HL-60 (cell line): ENCODE measurements around the gene GKN1.

Experiments used
- POLR2AphosphoS5 ChIP-seq: IDR thresholded peaks from 2 replicates; pipeline ENCODE4 v1.6.1; 2012; ENCODE audit warnings: low read depth
- SPI1 ChIP-seq: IDR thresholded peaks from 2 replicates; pipeline ENCODE4 v1.6.1; 2012; ENCODE audit warnings: low read depth, mild to moderate bottlenecking, borderline replicate concordance
- TF ChIP-seq, protein P1 (sequence below): IDR thresholded peaks from one replicate; pipeline ENCODE4 v1.5.1; 2011; ENCODE audit warnings: low read length, control low read depth, inconsistent platforms; ENCODE audit not compliant: insufficient read depth
- TF ChIP-seq, protein P2 (sequence below): IDR thresholded peaks from 2 replicates; pipeline ENCODE4 v1.6.1; 2012; ENCODE audit warnings: low read depth; ENCODE audit not compliant: insufficient replicate concordance

DNA sequence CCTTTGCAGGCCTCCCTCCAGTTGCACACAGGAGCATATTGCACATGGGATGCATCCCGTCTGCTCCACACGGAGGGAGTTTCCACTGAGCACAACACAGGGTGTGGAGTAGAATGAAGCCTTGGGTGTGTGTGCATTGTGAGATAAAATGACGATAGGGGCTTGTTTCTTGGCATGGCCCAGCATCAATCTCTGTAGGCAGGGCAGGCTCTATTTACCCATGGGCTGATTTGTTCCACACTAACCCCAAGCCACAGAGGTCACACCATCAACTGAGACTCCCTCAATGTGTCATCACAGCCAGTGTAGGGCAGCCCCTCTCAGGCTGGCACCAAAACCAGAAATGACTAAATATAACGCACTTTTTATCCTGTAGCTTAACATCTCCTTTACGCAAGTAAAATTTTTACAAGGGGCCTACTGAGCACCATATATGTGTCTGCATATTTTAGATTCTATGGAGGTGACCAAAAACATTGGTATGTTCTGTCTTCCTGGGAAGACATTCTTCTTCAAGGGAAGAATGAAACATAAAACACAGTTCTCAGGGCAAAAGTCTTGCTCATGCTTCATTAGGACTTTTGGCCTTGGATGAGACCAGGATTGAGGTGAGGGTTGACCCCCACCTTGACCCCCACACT is 2.7 kb upstream of the GKN1 start:
- TF ChIP-seq, protein P1, sequence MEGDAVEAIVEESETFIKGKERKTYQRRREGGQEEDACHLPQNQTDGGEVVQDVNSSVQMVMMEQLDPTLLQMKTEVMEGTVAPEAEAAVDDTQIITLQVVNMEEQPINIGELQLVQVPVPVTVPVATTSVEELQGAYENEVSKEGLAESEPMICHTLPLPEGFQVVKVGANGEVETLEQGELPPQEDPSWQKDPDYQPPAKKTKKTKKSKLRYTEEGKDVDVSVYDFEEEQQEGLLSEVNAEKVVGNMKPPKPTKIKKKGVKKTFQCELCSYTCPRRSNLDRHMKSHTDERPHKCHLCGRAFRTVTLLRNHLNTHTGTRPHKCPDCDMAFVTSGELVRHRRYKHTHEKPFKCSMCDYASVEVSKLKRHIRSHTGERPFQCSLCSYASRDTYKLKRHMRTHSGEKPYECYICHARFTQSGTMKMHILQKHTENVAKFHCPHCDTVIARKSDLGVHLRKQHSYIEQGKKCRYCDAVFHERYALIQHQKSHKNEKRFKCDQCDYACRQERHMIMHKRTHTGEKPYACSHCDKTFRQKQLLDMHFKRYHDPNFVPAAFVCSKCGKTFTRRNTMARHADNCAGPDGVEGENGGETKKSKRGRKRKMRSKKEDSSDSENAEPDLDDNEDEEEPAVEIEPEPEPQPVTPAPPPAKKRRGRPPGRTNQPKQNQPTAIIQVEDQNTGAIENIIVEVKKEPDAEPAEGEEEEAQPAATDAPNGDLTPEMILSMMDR, result no peak
- TF ChIP-seq POLR2AphosphoS5, result no peak
- TF ChIP-seq, protein P2, sequence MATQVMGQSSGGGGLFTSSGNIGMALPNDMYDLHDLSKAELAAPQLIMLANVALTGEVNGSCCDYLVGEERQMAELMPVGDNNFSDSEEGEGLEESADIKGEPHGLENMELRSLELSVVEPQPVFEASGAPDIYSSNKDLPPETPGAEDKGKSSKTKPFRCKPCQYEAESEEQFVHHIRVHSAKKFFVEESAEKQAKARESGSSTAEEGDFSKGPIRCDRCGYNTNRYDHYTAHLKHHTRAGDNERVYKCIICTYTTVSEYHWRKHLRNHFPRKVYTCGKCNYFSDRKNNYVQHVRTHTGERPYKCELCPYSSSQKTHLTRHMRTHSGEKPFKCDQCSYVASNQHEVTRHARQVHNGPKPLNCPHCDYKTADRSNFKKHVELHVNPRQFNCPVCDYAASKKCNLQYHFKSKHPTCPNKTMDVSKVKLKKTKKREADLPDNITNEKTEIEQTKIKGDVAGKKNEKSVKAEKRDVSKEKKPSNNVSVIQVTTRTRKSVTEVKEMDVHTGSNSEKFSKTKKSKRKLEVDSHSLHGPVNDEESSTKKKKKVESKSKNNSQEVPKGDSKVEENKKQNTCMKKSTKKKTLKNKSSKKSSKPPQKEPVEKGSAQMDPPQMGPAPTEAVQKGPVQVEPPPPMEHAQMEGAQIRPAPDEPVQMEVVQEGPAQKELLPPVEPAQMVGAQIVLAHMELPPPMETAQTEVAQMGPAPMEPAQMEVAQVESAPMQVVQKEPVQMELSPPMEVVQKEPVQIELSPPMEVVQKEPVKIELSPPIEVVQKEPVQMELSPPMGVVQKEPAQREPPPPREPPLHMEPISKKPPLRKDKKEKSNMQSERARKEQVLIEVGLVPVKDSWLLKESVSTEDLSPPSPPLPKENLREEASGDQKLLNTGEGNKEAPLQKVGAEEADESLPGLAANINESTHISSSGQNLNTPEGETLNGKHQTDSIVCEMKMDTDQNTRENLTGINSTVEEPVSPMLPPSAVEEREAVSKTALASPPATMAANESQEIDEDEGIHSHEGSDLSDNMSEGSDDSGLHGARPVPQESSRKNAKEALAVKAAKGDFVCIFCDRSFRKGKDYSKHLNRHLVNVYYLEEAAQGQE, result no peak
- TF ChIP-seq SPI1, result no peak
